NB4 (cell line): ENCODE results near the gene SLC4A9.

Source experiments
- CTCF ChIP-seq: IDR thresholded peaks from one replicate; pipeline ENCODE4 v1.5.1; 2012; ENCODE audit warnings: low read depth, low read length
- MAX ChIP-seq: IDR thresholded peaks from 2 replicates; pipeline ENCODE4 v1.6.1; 2011; ENCODE audit warnings: low read depth, low read length
- MYC ChIP-seq: IDR thresholded peaks from 2 replicates; pipeline ENCODE4 v1.6.1; 2011; ENCODE audit warnings: low read depth, low read length
- POLR2A ChIP-seq: IDR thresholded peaks from 2 replicates; pipeline ENCODE4 v1.6.1; 2011; ENCODE audit warnings: mild to moderate bottlenecking; ENCODE audit not compliant: insufficient read length; ENCODE audit errors: extremely low read depth

GRCh38 chr5:140337880-140338279, 22.1 kb upstream of the SLC4A9 start:
- TF ChIP-seq CTCF (no peak), POLR2A (no peak), MYC (no peak), MAX (no peak)
